Neural crest cell (in vitro differentiated cells): Measurements from ENCODE around the gene SMIM27. TPM values are rescaled to one million over a fixed set of nuclear protein-coding genes. Genes with fewer than 3 reads are reported as not detected.
"Not testable (repeated sequence)": the region's sequence is repeated elsewhere in the genome, so short reads cannot be mapped to it uniquely, and the experiment has no call there.

Experiments
- DNase-seq: peaks from one replicate; pipeline ENCODE4 v3.0.0; 2021; ENCODE audit warnings: low read depth, mixed read lengths, low spot score
- H3K27ac Mint-ChIP-seq: one replicate; pipeline ENCODE4 v1.8.0; 2021; ENCODE audit warnings: mild to moderate bottlenecking, mixed read lengths; ENCODE audit not compliant: unreplicated experiment
- H3K27me3 Mint-ChIP-seq: 2 replicates; pipeline ENCODE4 v1.8.0; 2021; ENCODE audit warnings: low read depth, mild to moderate bottlenecking, mixed read lengths
- H3K36me3 Mint-ChIP-seq: 2 replicates; pipeline ENCODE4 v1.8.0; 2021; ENCODE audit warnings: low read depth, mild to moderate bottlenecking, mixed read lengths
- H3K4me1 Mint-ChIP-seq: 2 replicates; pipeline ENCODE4 v1.8.0; 2021; ENCODE audit warnings: mixed read lengths
- H3K4me3 Mint-ChIP-seq: one replicate; pipeline ENCODE4 v1.8.0; 2021; ENCODE audit warnings: mild to moderate bottlenecking, mixed read lengths
- H3K9me3 Mint-ChIP-seq: 2 replicates; pipeline ENCODE4 v1.8.0; 2021; ENCODE audit warnings: mixed read lengths
- total RNA-seq: library from RNA; stranded (reverse); gene quantifications from 2 replicates; pipeline ENCODE4 v1.2.1, GENCODE V29; 2021
- TF ChIP-seq, protein P1 (sequence below): fragments of 200-600 bp; sonication (generic); conservative IDR thresholded peaks from 2 replicates; pipeline ENCODE4 v1.5.0; 2021; ENCODE audit warnings: antibody characterized with exemption, mild to moderate bottlenecking

Gene SMIM27
- total RNA-seq, 1 donor from 2014 or later, result 10.2 TPM

DNA sequence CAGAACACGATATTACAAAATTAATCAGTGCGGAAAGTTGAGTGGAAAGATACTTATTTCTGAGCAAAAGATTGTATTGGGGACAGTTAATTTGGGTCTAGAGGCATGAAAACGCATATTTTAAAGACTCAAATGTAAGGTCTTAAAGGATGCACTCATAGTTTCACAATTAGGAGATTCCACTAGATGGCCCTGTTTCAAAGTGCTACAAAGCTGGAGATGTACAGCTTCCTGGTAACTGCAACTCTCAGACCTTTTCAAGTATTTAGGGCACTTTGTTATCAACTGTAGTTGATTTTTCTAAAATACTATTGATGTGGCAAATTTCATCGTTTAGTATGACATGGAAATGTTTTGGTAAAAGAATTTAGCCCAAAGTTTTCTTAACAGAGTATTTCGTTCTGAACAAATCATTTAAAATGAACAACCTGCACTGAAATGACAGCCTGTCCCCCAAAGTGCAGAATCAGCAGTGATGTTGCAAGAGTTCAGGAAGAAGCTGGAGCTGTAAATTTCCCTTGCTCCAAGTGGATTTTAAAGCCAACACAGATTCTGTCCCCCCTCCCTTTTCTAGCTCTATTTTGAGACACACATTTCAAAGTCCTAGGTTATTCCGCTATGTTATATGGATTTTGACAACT, 37.1 kb downstream of the SMIM27 start:
- DNase-seq, result no peak
- no peaks in the 10 kb centered on the region for H3K36me3 Mint-ChIP-seq
- peaks cover 7% of the 10 kb centered on the region for H3K4me1 Mint-ChIP-seq
- H3K4me3 Mint-ChIP-seq, result no peak overlapping the region
- H3K9me3 Mint-ChIP-seq, result peaks cover 8% of the 10 kb centered on the region
- no peak overlapping the region for H3K27ac Mint-ChIP-seq
- no peaks in the 10 kb centered on the region for H3K27me3 Mint-ChIP-seq
- TF ChIP-seq, protein P1, sequence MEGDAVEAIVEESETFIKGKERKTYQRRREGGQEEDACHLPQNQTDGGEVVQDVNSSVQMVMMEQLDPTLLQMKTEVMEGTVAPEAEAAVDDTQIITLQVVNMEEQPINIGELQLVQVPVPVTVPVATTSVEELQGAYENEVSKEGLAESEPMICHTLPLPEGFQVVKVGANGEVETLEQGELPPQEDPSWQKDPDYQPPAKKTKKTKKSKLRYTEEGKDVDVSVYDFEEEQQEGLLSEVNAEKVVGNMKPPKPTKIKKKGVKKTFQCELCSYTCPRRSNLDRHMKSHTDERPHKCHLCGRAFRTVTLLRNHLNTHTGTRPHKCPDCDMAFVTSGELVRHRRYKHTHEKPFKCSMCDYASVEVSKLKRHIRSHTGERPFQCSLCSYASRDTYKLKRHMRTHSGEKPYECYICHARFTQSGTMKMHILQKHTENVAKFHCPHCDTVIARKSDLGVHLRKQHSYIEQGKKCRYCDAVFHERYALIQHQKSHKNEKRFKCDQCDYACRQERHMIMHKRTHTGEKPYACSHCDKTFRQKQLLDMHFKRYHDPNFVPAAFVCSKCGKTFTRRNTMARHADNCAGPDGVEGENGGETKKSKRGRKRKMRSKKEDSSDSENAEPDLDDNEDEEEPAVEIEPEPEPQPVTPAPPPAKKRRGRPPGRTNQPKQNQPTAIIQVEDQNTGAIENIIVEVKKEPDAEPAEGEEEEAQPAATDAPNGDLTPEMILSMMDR, result peak; percentile 65

GRCh38 chr9:32590476-32590875, 38.3 kb downstream of the SMIM27 start:
- Mint-ChIP-seq H3K27me3 (no peaks in the 10 kb centered on the region), H3K36me3 (no peaks in the 10 kb centered on the region), H3K4me1 (peaks cover 7% of the 10 kb centered on the region), H3K9me3 (peaks cover 8% of the 10 kb centered on the region), H3K27ac (no peak overlapping the region), H3K4me3 (no peak overlapping the region)
- TF ChIP-seq, protein P1, result no peak
- no peak for DNase-seq

GRCh38 chr9:32590898-32591297, 38.8 kb downstream of the SMIM27 start:
- H3K4me3 Mint-ChIP-seq, result no peak overlapping the region
- peaks cover 7% of the 10 kb centered on the region for H3K4me1 Mint-ChIP-seq
- no peak overlapping the region for H3K27ac Mint-ChIP-seq
- no peak for DNase-seq
- no peaks in the 10 kb centered on the region for H3K36me3 Mint-ChIP-seq
- H3K27me3 Mint-ChIP-seq, result no peaks in the 10 kb centered on the region
- TF ChIP-seq, protein P1, result no peak
- peaks cover 5% of the 10 kb centered on the region for H3K9me3 Mint-ChIP-seq

DNA sequence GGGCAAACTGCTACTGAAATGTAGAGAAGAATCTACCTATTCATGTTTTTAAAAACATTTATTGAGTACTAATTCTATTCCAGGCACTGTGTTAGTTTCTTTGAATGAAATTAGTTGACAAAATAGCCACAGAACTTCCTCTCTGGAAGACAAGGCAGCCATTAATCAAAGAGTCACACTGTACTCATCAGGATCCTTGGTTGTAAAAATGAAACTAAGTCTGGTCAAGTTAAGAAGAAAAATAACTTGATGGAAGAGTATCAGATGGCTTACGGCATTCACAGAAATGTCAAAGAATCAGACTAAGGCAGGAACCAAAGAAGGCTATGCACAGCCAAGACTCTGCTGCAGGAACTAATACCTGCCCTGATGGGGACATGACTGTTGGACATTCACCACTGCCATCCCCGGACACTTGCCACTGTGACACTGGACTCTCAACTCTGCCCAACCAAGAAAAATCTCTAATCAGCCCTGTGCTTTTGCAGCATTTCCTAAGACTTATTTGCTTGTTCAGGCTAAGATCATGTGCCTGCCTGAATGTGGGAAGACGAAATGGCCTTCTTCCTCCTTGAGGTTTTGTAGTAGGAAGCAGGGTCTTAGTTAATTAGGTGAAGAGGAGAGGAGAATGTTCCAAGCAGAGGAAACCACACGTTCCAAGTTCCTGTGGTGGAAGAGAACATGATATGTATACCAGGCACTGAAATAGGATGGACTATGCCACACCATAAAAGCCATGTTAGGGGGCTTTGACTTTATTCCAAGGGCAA, 44.2 kb downstream of the SMIM27 start:
- TF ChIP-seq, protein P1, result no peak
- H3K27ac Mint-ChIP-seq, result no peak overlapping the region
- H3K4me3 Mint-ChIP-seq, result no peak overlapping the region
- peaks cover 2% of the 10 kb centered on the region for H3K9me3 Mint-ChIP-seq
- H3K36me3 Mint-ChIP-seq, result no peaks in the 10 kb centered on the region
- peaks cover 20% of the 10 kb centered on the region for H3K27me3 Mint-ChIP-seq
- no peak for DNase-seq
- H3K4me1 Mint-ChIP-seq, result no peaks in the 10 kb centered on the region

GRCh38 chr9:32596936-32597335, 44.8 kb downstream of the SMIM27 start:
- TF ChIP-seq, protein P1, result no peak
- Mint-ChIP-seq H3K4me1 (no peaks in the 10 kb centered on the region), H3K27me3 (peaks cover 25% of the 10 kb centered on the region), H3K9me3 (peaks cover 2% of the 10 kb centered on the region), H3K27ac (no peak overlapping the region), H3K4me3 (no peak overlapping the region), H3K36me3 (no peaks in the 10 kb centered on the region)
- no peak for DNase-seq

DNA sequence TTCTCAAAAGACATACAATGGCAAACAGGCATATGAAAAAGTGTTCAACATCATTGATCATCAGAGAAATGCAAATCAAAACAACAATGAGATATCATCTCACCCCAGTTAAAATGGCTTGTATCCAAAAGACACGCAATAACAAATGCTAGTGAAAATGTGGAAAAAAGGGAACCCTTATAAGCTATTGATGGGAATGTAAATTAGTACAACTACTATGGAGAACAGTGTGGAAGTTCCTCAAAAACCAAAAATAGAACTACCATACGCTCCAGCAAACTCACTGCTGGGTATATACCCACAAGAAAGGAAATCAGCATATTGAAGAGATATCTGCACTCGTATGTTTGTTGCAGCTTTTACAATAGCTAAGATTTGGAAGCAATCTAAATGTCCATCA, 46.9 kb downstream of the SMIM27 start:
- not testable (repeated sequence) for DNase-seq, H3K4me3 Mint-ChIP-seq, H3K9me3 Mint-ChIP-seq, H3K36me3 Mint-ChIP-seq, H3K4me1 Mint-ChIP-seq, H3K27ac Mint-ChIP-seq
- H3K27me3 Mint-ChIP-seq, result peaks cover 30% of the 10 kb centered on the region
